HG02973 (cell line): ENCODE results near the gene MORC1.
"Not testable (repeated sequence)": the region's sequence is repeated elsewhere in the genome, so short reads cannot be mapped to it uniquely, and the experiment has no call there.

ENCODE experiments used
- ATAC-seq: cut with Tn5 transposase; IDR thresholded peaks from one replicate; pipeline ENCODE4 v1.9.1; 2021; ENCODE audit warnings: moderate library complexity; ENCODE audit not compliant: unreplicated experiment

The MORC1 gene

GRCh38 chr3:109117939-109118338, at the start of gene MORC1:
TSS of gene MORC1 (minus strand) at chr3:109118134. CDS start at chr3:109118059, 75 bp downstream.
- no peak for ATAC-seq

DNA sequence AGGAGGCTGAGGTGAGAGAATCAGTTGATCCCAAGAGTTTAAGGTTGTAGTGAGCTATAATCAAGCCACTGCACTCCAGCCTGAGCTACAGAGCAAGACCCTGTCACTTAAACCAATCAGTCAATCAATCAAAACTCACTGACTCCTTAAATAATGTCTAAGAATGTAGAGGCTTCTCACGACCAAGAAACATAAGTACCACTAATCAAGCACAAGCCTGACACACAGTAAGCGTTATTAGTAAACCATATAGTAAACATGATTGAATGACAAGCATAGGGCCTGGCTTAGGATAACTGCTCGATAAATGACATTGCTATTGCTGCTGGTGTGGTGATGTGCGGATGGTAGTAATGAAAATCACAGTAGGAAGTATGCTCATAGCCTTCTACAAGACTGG, 48.0 kb upstream of the MORC1 start:
- ATAC-seq, result no peak

GRCh38 chr3:109161487-109162123, 43.7 kb upstream of the MORC1 start:
- ATAC-seq, result no peak

DNA sequence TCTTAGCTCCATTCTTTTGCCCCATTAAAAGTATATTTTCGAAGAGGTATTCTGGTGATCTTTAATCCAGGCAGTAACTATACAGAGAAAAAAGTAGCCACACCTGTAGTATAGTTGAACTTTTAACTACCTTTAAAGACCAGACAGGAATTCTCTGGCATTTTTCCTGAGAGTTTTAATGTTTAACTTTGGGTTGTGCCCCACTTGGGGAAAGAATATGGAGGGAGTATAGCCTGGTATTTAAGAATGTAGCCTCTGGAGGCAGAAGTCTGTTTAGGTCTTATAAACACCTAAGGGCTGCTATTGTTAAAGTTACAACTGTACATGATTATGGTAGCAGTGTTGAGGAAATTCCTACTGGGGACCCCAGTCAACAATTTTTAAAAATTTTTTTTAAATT, 37.9 kb upstream of the MORC1 start:
- ATAC-seq, result no peak

DNA sequence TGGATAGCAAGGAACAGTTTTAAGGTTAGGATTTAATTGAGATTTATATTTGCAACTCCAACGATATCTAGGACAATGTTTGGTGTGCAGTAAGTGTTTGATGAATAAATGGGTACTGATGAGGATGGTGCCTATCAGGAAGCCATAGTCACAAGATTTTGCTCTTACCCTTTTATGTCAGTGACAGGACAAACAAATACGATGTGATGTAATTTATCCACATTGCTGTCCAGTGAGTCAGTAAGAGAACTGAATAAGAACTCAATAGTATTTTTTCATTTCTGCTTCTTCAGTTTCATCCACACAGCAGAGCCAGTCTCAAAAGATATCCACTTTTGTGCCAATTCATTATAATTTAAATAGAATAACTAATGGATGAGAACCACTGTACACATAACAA, 37.0 kb upstream of the MORC1 start:
- no peak for ATAC-seq

- ATAC-seq, result no peak
Observed at GRCh38 chr3:109152320-109152719, 34.4 kb upstream of the MORC1 start.

DNA sequence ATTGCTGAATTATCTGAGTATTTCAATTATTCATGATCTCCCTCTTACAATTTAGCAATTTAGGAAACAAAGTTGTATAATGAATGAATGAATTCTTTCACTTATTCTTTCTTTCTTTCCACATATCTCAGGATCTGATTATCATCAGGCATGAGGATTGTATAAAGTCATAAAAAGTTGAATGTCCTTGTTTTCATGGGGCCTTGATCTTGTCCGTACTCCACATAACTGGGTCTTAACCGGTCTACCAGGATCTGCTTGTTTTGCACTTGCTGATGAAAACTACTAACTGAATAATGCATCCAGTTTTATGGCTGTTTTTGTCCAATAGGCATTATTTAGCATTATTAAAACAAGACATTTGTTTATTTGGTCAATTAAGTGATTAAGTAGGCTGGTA, 31.1 kb upstream of the MORC1 start:
- no peak for ATAC-seq

DNA sequence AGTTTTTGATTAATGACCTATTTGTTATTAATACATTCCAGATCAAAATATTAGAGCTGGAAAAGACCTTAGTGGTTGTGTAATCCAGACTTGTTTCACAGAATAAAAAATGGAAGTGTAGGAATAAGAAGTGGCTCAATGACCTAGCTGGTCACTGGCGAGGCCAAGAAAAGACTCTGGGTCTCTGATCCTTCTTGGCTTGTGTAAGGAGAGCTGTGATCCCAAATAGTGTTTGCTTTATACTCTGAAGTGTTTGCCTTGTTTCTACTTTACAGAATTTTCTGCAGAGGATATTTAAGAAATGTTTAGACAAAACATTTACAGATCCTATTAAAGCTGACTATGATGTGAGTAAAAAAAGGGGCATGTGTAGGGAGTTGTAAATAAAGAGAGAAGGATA, 25.7 kb upstream of the MORC1 start:
- no peak for ATAC-seq

- no peak for ATAC-seq
Observed at GRCh38 chr3:109140318-109140717, 22.4 kb upstream of the MORC1 start.

DNA sequence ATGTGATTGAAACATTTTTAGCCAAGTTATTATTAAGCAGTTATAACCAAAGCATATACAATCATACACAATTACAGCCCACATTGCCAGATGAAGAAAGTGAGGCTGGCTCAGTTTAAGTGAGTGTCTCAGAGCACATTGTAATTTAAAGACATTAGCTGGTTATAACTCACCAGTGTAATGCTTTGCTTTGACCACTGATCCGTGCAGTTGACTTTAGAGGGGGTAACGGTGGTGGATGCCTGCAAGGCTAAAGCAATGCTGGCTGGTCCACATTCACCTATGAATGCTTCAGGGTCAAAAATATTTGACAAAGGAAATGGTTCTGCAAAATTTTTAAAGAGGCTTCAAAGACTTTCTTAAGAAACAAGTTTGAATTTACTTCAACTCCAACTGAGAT, 19.8 kb upstream of the MORC1 start:
- no peak for ATAC-seq

GRCh38 chr3:109136523-109136922, 18.6 kb upstream of the MORC1 start, which contains the start of gene C3orf85:
TSS of gene C3orf85 (plus strand) at chr3:109136719. CDS start at chr3:109136848, 129 bp downstream.
- ATAC-seq, result no peak

DNA sequence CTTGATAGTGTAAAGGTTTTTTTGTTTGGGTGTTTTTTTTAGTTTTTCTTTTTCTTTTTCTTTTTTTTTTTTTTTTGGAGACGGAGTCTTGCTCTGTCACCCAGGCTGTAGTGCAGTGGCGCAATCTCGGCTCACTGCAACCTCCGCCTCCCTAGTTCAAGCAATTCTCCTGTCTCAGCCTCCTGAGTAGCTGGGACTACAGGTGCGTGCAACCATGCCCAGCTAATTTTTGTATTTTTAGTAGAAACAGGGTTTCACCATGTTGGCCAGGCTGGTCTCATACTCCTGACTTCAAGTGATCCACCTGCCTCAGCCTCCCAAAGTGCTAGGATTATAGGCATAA, 15.5 kb upstream of the MORC1 start:
- not testable (repeated sequence) for ATAC-seq

GRCh38 chr3:109132801-109133473, 15.0 kb upstream of the MORC1 start:
- ATAC-seq, result no peak

DNA sequence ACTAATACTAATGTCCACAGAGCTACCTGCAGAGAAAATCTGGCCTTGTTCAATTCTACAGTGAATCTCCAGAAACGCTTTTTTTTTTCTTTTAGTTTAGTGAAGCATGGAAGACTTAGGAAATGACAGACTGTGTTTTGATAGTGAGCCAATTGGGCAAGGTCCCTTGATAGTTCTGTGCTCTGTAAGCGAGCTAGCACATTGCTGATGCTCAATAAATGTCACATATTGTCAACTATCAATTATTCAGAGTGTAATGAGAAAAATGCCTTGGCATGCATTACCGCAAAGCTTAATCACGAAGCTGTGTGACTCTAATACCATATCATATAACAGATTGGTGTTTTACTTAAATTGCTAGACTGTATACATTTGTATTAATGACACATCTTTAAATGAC, 13.3 kb upstream of the MORC1 start:
- no peak for ATAC-seq

DNA sequence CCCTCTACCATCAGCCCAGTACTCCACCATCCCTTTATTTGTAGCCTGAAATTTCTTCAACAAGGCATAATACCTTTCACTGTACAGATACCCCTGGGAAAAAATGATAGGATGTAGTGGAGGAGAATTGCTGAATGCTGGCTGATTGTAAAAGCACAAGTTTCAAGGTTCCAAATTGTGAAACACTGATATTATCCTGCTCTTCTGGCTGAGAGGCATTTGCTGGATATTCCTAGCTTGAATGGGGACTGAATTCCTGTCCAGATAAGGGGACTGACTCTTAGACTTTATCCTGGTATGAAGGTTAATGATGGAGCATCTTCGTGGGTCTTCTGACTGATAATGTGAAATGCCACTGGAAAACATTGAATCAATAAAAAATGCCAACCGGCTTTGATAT, 9.6 kb upstream of the MORC1 start:
- ATAC-seq, result no peak

- no peak for ATAC-seq
Observed at GRCh38 chr3:109125902-109126301, 8.0 kb upstream of the MORC1 start.

DNA sequence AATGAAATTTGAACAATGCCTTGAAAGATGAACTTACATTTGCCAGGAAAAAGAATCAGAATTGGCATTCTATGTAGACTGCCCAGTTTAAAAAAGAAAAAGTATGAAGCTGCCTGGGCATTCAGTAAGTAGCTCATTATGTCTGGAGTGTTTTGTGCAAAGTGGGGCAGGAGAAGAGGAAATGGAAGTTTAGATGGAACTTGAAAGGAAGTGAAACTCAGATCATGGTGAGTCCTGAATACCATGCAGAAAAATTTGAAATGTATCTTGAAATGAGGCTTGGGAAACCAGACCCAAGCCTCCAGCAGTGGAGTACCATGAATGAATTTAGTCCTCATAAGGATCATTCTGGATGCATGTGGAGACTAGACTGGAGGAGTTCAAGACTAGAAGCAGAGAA, 4.8 kb upstream of the MORC1 start:
- ATAC-seq, result no peak

GRCh38 chr3:109118584-109118983, 650 bp upstream of the MORC1 start:
- ATAC-seq, result no peak

DNA sequence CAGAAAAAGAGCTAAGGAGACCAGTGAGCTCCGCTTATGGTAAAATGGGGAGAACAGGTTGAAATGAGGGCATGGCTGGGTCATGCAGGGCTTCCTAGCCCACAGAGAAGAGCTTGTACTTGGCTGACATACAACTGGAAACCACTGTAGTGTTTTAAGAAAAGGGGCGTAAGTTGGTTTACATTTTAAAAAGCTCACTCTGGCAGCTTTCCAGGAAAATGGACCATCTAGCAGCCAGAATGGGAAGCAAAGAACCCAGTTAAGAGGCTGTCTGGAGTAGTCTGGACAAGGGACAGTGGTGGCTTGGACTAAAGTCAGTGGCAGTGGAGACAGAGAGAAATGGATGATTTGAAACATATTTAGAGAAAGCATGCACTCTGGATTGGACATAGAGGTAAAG, 1.9 kb downstream of the MORC1 start:
- no peak for ATAC-seq

- ATAC-seq, result no peak
Observed at GRCh38 chr3:109115451-109115850, 2.5 kb downstream of the MORC1 start.

DNA sequence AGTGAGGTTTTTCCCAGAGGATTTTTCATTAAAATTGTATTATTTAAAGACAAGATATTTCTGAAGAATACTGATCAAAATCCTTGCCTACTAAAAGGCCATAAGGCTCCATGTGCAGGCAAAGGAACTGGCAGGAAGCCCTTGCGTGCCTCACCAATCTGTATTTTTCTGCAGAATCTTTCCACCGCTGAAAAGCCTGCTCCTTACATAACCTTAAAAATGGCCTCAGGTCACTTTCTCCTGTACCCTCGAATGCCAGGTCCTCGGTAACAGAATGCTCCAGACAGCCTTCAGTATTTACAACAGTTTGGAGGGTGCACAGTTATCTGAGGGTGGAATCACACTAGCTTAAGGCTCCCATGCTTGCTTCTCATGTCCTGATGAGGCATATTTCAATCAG, 3.2 kb downstream of the MORC1 start:
- no peak for ATAC-seq

- ATAC-seq, result no peak
Observed at GRCh38 chr3:109112946-109113760, 4.8 kb downstream of the MORC1 start.
